LNCaP clone FGC (cell line): Measurements from ENCODE around the gene PDE4D.
A peak's percentile ranks its signal among the peaks of the same experiment; 100 is the strongest.

ENCODE experiments used
- DNase-seq: peaks from one replicate; pipeline ENCODE4 v3.0.0-alpha.2; 2011; ENCODE audit warnings: low read depth
- H3K4me3 ChIP-seq: 2 replicates; pipeline ENCODE4 v1.5.1; 2011; ENCODE audit warnings: mild to moderate bottlenecking, low read depth, low read length, control low read depth
- CTCF ChIP-seq: IDR thresholded peaks from 2 replicates; pipeline ENCODE4 v1.5.1; 2012; ENCODE audit warnings: mild to moderate bottlenecking; ENCODE audit not compliant: control insufficient read depth, insufficient read depth; ENCODE audit errors: extremely low read depth

Gene PDE4D

GRCh38 chr5:59040804-59041201 lies 852.7 kb downstream of the PDE4D start:
- no peak overlapping the region for H3K4me3 ChIP-seq
- peak; percentile 26 for DNase-seq
- TF ChIP-seq CTCF: no peak

- H3K4me3 ChIP-seq: no peak overlapping the region
- TF ChIP-seq CTCF: no peak
- DNase-seq: no peak
Measured at GRCh38 chr5:59040024-59040803, 853.3 kb downstream of the PDE4D start.

DNA sequence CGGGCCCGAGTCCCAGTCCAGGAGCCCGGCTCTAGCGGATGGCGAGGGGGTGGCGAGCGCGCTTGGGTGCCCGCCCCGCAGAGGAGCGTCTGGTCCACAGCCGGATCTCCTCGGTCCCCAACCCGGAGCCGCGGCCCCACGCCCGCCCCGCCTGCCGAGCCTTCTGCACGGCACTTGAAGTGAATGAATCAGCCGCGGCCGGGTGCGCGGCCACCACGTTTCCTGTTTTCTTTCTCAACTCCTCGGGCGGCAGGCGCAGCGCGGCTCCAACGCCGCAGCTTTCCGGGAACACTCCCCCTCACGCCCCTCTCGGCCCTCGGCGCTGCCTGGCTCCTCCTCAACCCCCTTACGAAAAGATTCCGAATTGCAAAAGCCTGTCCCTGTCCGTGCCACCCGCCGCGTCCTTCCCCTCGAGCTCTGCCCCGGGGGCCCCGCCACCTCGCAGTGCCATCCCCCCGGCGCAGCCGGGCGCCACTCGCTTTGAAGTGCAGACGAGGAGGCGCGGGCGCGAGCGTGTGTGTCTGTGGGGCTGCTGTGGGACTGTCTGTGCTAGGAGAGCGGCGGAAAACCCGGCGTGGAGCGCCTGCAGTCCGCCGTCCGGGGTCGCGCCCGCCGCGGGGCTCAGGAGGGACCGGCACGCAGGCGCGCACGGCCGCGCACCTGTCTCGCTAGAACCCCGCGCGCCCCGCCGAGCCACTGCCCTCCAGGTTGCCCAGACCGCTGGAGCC lies 854.1 kb downstream of the PDE4D start:
- no peak overlapping the region for H3K4me3 ChIP-seq
- DNase-seq: no peak
- TF ChIP-seq CTCF: no peak

DNA sequence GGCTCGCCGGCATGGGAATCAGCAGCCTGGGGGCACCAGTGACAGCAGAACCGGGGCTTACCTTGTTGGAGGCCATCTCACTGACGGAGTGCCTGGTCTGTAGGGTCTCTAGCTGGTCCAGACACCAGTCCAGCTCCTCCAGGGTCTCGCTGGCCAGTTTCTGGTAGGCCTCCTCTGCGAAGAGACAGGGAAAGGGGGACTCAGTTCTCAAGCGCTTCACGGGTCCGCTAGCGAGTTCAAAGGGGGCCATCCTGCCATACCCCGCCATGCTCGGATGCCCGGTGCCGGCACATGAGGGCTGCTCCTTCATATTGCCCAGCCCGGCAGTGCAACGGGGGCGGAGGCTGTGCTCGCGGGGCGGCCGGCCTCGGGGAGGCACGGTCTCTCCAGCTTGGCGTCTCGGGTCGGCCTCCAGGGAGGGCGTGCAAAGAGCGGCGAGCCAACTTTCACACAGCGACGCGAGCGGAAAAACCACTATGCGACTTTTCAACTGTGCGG lies 854.7 kb downstream of the PDE4D start:
- no peak overlapping the region for H3K4me3 ChIP-seq
- no peak for DNase-seq
- TF ChIP-seq CTCF: no peak

DNA sequence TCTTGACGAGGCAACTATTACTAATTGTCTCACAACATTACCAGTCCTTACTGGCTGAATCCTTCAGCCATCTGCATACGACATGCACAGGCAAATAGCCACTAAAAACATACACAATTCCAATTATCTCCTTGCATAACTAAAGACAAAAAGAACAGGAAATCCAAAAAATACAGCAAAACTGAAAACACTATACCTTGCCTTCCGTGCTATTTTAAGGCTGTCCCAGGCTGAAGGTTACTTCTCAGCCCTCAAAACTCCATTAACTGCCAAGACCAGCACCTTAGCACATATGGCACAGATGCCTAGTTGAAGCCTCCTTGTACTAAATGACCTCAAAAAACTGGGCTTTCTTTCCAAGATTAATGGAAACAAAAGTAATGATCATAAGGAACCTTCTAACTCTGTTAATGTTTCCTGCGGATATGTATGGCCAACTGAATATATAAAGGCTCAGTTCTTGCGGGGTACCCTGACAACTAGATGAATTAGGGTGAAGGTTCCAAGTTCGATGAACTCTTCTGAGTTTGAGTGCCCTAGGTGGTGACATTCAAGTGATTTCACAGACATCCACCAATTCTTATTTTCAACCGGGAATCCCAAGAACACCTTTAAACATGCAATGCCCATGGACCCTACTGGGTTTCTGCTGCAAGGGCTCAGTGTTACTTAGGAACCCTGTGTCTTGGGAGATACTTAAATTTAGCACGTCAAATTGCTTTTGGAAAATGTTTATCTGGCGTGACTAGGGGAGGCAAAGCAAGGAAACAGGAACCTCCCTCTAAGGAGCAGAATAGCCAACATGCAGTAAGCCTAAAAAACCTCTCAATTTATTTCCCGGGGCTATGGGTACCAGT lies 855.4 kb downstream of the PDE4D start:
- TF ChIP-seq CTCF: no peak
- H3K4me3 ChIP-seq: no peak overlapping the region
- DNase-seq: no peak

- no peak for DNase-seq
- TF ChIP-seq CTCF: no peak
- H3K4me3 ChIP-seq: no peak overlapping the region
Measured at GRCh38 chr5:59037453-59037852, 856.1 kb downstream of the PDE4D start.
